Brain microvascular endothelial cell (primary cell): ENCODE results near the gene CORO1C.

Experiments used
- DNase-seq: peaks from one replicate; pipeline ENCODE4 v3.0.0-alpha.2; 2020
- H3K27ac ChIP-seq: fragments of 250-450 bp; sonication (Bioruptor Pico); 2 replicates; pipeline ENCODE4 v1.5.1; 2020; ENCODE audit warnings: mild to moderate bottlenecking, moderate library complexity
- H3K27me3 ChIP-seq: fragments of 250-450 bp; sonication (Bioruptor Pico); replicated peaks from 2 replicates; pipeline ENCODE4 v1.5.1; 2020; ENCODE audit warnings: mild to moderate bottlenecking
- H3K36me3 ChIP-seq: fragments of 250-450 bp; sonication (Bioruptor Pico); replicated peaks from 2 replicates; pipeline ENCODE4 v1.5.1; 2020; ENCODE audit warnings: mild to moderate bottlenecking
- H3K4me3 ChIP-seq: 2 replicates; pipeline ENCODE4 v1.5.1; 2011; ENCODE audit warnings: low read depth, mild to moderate bottlenecking, control low read depth, low read length, moderate library complexity
- in situ Hi-C: cut with HindIII; loops from 2 replicates; pipeline ENCODE4 v1.10.0; 2017; ENCODE audit warnings: low sequenced_read_pairs, low pct_ligation_motif_present
- TF ChIP-seq, protein P1 (sequence below): IDR thresholded peaks from 2 replicates; pipeline ENCODE4 v1.5.1; 2011; ENCODE audit warnings: low read depth, mild to moderate bottlenecking, moderate library complexity, low read length, control low read depth, inconsistent platforms; ENCODE audit errors: missing control alignments

CORO1C gene

DNA sequence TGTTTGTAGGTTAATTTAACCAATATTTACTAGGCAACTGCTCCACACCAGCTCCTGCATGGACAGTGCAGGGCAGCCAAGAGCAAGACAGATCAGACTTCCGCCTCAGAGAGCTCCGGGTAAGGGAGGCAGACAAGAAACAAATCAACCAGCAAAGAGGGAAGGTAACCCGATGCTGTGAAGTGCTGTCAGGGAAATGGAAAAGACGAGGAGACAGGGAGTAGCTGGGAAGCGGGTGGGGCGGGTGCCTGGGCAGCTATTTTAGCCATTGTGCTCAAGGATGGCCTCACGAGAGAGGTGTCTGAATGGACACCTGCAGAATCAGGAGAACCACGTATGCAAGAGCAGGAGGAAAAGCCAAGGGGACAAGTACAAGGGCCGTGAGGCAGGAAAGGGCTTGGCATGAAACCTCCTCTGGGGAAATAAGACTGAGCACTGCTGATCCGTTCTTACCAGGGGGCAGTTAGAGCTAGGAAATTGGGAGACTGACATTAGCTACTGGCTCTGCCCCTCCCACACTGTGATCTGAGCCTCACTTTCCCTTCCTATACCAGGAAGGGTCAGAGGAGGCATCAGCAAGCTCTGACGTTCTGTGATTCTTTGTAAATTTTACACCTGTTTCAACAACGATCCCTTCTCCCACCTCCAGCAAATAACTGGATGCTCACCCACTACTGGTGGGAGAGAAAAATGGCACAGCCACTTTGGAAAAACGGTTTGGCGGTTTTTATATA is 126.9 kb downstream of the CORO1C start:
- DNase-seq = no peak
- Histone ChIP-seq H3K27me3 (no peaks in the 10 kb centered on the region), H3K4me3 (no peak overlapping the region), H3K27ac (no peak overlapping the region), H3K36me3 (no peaks in the 10 kb centered on the region)
- TF ChIP-seq, protein P1, sequence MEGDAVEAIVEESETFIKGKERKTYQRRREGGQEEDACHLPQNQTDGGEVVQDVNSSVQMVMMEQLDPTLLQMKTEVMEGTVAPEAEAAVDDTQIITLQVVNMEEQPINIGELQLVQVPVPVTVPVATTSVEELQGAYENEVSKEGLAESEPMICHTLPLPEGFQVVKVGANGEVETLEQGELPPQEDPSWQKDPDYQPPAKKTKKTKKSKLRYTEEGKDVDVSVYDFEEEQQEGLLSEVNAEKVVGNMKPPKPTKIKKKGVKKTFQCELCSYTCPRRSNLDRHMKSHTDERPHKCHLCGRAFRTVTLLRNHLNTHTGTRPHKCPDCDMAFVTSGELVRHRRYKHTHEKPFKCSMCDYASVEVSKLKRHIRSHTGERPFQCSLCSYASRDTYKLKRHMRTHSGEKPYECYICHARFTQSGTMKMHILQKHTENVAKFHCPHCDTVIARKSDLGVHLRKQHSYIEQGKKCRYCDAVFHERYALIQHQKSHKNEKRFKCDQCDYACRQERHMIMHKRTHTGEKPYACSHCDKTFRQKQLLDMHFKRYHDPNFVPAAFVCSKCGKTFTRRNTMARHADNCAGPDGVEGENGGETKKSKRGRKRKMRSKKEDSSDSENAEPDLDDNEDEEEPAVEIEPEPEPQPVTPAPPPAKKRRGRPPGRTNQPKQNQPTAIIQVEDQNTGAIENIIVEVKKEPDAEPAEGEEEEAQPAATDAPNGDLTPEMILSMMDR = no peak
- in situ Hi-C loops = no loop called here

DNA sequence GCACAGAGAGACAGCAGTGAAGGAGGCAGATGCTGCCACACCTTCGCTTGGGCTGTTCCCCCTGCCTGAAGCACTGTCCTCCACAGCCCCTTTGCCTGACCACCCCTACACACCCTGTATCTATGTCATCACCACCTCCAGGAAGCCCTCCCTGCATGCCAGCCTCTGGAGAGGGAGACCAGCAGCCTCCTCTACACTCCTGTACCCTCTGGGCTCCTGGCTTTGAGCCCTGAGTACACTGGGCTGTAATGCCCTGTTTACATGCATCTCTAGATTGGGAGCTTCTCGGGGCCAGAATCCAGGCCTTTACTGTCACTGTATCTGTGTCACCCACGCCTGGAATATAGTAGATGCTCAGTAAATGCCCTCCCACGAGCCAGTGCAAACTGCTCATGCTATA is 127.6 kb downstream of the CORO1C start:
- H3K27ac ChIP-seq = no peak overlapping the region
- no peaks in the 10 kb centered on the region for H3K27me3 ChIP-seq
- TF ChIP-seq, protein P1 = no peak
- DNase-seq = no peak
- in situ Hi-C loops = no loop called here
- no peaks in the 10 kb centered on the region for H3K36me3 ChIP-seq
- H3K4me3 ChIP-seq = no peak overlapping the region

DNA sequence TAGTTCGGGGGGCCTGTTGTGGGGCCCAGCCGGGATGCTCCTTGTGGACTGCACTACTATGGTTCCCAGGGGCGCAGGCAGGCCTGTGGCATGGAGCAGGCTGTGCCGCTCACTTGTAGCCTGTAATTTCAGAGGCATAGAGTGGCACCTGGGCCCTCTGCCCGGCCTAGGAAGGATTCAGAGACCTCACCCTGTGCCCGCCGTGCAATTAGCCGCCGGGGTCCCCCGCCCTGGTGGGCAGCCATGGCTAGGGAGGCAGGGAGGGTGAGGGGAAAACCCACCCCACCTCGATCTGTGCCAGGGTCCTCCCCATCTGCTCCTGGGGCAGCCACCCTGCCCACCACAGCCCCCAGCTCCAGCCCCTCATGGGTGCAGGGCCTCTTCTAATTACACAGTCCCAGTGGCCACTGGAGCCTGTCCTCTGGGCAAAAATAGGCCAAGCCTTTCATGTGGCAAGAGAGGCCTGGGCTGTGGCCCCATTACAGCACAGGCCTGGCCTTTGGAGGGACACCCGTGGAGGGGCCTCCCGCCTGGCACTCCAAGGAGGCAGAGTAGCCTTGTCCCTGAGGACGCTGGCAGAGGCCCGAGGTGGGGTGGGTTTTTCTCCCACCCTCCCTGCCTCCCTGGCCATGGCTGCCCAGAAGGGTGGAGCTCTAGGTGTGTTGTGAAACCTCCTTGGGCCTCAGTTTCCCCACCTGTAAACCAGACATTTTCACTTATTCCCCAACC is 128.2 kb downstream of the CORO1C start:
- no peaks in the 10 kb centered on the region for H3K36me3 ChIP-seq
- H3K27me3 ChIP-seq = no peaks in the 10 kb centered on the region
- H3K27ac ChIP-seq = no peak overlapping the region
- in situ Hi-C loops = no loop called here
- DNase-seq = no peak
- H3K4me3 ChIP-seq = no peak overlapping the region
- TF ChIP-seq, protein P1 = no peak

DNA sequence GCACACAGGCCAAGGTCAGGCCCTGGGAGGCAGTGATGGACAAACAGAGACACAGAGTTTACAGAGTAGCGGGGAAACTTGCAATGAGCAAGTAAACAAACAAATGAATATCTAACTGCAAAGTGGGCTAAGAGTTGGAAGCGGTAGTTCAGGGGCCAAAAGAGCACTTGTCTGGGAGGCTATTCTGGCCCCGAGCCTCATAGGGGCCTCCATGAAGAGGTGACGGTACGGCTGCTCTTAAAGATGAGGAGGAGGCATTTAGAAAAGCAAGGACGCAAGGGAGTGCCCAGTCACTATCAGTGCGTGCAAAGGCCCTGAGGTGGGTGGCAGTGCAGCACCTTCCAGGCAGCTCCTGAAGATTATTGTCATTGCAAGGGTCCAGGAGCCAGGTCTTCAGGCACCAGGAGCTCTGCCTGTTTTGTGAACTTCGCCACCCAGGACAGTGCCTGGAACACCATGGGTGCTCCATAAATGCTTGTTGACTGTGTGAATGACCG is 129.1 kb downstream of the CORO1C start:
- Histone ChIP-seq H3K27ac (no peak overlapping the region), H3K36me3 (no peaks in the 10 kb centered on the region), H3K4me3 (no peak overlapping the region), H3K27me3 (no peaks in the 10 kb centered on the region)
- in situ Hi-C loops = no loop called here
- TF ChIP-seq, protein P1 = no peak
- no peak for DNase-seq

DNA sequence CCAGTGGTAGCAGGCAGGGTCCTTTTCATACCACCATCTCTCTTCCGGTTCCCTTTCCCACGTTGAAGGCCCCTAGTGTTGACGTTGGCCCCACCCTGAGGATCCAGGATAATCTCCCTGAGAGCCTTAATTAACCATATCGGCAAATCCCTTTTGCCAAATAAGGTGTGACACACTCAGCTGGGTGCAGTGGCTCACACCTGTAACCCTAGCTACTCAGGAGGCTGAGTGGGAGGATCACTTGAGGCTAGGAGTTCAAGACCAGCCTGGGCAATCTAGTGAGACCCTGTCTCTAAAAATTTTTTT is 130.7 kb downstream of the CORO1C start:
- no peak overlapping the region for H3K27ac ChIP-seq
- in situ Hi-C loops = no loop called here
- H3K36me3 ChIP-seq = no peaks in the 10 kb centered on the region
- TF ChIP-seq, protein P1 = no peak
- H3K27me3 ChIP-seq = no peaks in the 10 kb centered on the region
- no peak for DNase-seq
- no peak overlapping the region for H3K4me3 ChIP-seq
